GM23248 (cell line): ENCODE measurements around the gene PRKCB.

Experiments
- EZH2 ChIP-seq: fragments of 200-600 bp; sonication (generic); IDR thresholded peaks from 2 replicates; pipeline ENCODE4 v1.6.1; 2018; ENCODE audit warnings: antibody characterized with exemption, mild to moderate bottlenecking; ENCODE audit not compliant: insufficient read depth, poor library complexity, severe bottlenecking
- EZH2phosphoT487 ChIP-seq: fragments of 200-600 bp; sonication (generic); IDR thresholded peaks from 2 replicates; pipeline ENCODE4 v1.6.1; 2018; ENCODE audit warnings: antibody characterized with exemption, moderate library complexity, mild to moderate bottlenecking, low read depth; ENCODE audit not compliant: insufficient read depth

GRCh38 chr16:24075302-24075701 lies 239.5 kb downstream of the PRKCB start:
- no peak for TF ChIP-seq EZH2
- no peak for TF ChIP-seq EZH2phosphoT487
